GM19240 (cell line): ENCODE measurements around the gene UPF3A.
"Not testable (repeated sequence)": the region's sequence is repeated elsewhere in the genome, so short reads cannot be mapped to it uniquely, and the experiment has no call there.

Experiments used
- DNase-seq: peaks from one replicate; pipeline ENCODE4 v3.0.0; 2011; ENCODE audit warnings: low spot score; ENCODE audit not compliant: insufficient read length

The UPF3A gene

DNA sequence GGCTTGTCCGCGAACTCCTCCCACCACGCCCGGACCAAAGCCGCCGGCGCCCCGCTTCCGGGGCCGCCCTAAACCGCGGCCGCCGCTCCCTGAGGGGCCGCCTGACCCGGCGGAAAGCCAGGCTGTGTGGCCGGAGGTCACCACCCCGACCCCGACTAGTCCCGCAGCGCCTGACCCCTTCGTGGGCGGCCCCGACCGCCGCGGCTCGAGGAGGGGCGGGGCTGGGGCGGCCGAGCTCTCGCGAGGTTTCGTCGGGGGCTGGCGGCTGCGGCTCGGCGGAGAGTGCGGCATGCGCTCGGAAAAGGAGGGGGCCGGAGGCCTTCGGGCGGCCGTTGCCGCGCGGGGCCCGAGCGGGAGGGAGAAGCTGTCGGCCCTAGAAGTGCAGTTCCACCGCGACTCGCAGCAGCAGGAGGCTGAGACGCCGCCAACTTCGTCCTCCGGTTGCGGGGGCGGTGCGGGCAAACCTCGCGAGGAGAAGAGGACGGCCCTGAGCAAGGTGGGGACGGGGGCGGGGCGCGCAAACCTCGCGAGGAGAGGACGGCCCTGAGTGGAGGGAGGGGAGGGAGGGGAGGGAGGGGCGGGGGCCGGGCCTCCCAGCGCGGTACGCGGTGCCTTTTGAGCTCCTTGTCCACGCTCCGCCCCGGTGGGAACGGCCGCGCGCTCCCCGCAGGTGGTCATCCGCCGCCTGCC lies at the start of gene UPF3A:
UPF3A (plus strand) TSS at position 251 of the 690 bp plus-strand sequence; CDS start at position 290, 39 bp downstream.
- DNase-seq: peak; percentile 66

GRCh38 chr13:114231886-114232285 lies 49.5 kb upstream of the UPF3A start:
- no peak for DNase-seq

DNA sequence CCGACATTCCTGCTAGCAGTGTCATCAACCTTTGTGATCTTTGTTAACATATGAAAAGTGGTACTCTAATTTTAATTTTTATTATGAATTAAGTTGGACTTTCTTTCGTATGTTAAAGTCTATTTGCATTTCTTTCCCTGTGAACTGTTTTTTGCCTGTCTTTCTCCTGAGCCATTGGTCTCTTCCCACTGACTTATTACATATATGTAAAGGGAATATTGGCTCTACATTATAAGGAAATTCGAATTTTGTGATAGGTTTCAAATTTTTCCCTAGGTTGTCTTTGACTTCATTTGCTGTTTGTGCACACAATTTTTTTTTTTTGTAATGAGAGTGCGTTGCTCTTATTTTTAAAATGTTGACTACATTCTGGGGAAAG lies 47.1 kb upstream of the UPF3A start:
- DNase-seq: no peak

- peak; percentile 94 for DNase-seq
Observed at GRCh38 chr13:114234645-114235421, 46.6 kb upstream of the UPF3A start, which contains the start of gene CDC16. TSS of gene CDC16 (plus strand) at chr13:114234897. CDS start at chr13:114235085, 188 bp downstream.

DNA sequence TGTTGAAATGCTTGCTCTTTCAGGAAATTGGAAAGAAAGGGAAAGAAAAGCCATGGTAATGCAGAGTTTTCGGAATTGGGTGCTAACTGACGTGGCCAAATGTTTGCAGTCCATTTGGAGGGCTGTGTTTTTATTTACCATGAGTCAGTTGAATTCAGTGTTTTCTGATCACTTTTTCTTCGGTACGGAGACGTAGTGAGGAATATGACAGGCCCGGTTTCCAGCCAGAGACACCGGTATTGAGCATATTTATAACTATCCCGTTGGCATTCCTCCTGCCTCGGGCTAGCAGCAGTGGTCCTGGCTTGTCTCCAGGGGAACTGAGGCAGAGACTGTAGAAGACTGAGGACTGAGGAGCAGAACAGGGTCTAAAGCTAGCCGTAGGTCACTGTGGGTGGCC lies 45.7 kb upstream of the UPF3A start:
- DNase-seq: no peak

- DNase-seq: no peak
Observed at GRCh38 chr13:114236227-114236626, 45.2 kb upstream of the UPF3A start.

DNA sequence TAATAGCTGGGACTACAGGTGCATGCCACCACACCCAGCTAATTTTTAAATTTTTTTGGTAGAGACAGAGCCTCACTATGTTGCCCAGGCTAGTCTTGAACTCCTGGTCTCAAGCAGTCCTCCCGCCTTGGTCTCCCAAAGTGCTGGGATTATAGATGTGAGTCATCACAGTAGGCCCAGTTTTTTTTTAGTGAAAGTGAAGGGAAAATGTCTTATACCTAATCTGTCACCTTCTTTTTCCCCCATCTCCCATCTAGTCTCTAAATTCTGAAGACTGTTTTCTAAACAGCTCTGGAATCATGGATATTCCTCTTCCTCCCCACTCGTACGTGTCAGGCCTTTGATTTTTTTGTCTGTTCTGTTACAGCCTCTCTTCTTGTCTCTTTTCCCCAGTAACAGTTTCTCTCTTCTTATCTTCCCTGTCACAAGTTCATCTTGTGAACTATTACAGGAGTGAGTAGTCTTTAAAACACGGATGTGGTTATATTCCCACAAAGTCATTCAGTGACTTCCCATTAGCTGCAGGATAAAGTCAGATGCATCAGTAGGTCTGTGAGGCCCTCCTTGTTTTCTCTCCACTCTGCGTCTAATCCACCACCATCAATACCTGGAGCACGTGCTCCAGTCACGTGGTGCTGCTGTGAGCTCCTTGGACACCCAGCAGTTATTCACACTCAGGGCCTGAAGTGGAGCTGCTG lies 43.8 kb upstream of the UPF3A start:
- DNase-seq: no peak

GRCh38 chr13:114241918-114242317 lies 39.5 kb upstream of the UPF3A start:
- DNase-seq: no peak

GRCh38 chr13:114243971-114244370 lies 37.4 kb upstream of the UPF3A start:
- no peak for DNase-seq

DNA sequence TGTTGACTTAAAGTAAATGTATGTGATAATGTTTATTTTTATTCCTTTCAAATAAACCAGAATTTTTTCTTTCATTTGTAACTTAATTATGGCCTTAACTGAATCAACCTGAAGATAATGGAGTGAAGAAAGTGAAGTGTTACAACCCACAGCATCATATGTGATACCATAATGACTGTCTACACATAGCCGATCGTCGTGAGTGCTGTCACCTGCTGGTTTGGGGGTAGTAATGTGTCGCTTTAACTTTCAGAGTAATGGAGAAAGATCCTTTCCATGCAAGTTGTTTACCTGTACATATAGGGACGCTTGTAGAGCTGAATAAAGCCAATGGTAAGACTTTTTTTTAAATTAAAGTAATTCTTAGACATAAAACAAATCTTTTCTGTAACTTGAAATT lies 36.8 kb upstream of the UPF3A start:
- DNase-seq: no peak

GRCh38 chr13:114248011-114248410 lies 33.4 kb upstream of the UPF3A start:
- DNase-seq: no peak

DNA sequence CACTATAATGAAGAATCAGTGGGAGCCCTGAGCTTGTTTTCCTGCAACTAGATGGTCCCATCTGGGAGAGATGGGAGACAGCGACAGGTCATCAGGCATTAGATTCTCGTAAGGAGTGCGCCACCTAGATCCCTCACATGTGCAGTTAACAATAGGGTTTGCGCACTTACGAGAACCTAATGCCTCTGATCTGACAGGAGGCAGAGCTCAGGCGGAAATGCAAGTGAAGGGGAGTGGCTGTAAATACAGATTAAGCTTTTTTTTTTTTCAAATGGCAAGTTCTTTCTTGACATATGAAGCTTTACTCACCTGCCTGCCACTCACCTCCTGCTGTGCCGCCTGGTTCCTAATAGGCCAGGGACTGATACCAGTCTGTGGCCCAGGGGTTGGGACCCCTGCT lies 32.3 kb upstream of the UPF3A start:
- DNase-seq: no peak

- not testable (repeated sequence) for DNase-seq
Observed at GRCh38 chr13:114251639-114252440, 29.6 kb upstream of the UPF3A start.

- no peak for DNase-seq
Observed at GRCh38 chr13:114256547-114256946, 24.9 kb upstream of the UPF3A start.

DNA sequence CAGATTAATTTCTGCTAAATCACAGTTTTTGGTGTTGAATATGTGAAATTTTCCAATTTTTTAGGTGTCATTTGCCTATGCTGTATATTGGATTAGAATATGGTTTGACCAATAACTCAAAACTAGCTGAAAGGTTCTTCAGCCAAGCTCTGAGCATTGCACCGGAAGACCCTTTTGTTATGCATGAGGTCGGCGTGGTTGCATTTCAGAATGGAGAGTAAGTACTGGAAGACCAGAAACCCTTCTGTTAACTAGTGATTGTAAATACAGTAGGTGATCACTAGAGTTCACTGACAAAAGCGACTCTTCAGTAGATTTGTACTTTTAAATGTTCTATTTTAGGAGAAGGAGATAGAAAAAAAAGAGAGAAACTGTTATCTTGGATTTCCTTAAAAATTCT lies 24.4 kb upstream of the UPF3A start:
- DNase-seq: no peak

DNA sequence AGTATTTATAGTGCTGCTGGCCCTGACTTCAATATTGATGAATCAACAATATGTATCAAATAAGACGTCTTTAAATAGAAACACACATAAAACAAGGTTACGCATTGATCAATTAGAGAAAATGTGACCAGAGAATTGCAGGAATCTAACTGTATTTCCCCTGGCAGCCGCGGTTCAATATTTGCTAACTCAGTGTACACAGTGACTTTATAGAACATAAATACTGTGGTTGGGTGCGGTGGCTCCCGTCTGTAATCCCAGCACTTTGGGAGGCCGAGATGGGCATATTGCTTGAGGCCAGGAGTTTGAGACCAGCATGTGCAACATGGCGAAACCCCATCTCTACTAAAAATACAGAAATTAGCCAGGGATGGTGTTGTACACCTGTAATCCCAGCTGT lies 22.8 kb upstream of the UPF3A start:
- no peak for DNase-seq

- no peak for DNase-seq
Observed at GRCh38 chr13:114259374-114259773, 22.0 kb upstream of the UPF3A start.

DNA sequence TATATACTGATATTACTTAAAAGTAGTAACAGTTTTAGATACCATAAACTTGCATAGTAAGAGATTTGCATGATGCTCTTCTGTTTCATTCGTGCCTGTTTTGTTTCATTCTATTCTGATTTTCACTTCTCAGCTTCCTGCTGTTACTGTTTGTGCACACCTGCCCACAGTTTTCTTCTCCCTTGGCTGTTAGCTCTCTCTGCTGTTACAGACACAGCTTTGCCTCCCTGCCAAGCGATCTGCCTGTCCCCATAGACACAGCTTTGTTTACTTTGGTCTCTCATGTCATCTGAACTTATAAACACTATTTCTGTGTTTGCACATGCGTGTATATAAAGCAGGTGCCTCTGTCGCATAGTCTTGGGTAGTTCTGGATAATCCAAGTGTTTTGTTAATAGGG lies 21.4 kb upstream of the UPF3A start:
- no peak for DNase-seq

DNA sequence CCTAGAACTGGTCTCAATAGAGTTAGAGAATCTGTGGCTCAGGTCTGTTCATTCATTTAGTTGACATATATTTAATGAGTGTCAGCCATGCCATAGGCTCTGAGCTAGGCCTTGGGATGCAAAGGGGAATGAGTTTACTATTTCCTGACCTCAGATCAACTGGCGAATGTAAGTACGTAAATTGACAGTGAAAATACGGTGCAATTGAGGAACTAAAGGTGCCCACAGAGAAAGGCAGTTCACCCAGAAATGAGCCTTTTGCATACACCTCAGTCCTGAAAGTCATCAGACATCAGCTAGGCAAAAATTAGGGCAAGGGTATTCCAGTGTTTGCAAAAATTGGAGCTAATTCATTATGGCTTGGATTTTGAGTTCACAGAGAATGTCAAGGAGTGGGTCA lies 20.6 kb upstream of the UPF3A start:
- DNase-seq: no peak

DNA sequence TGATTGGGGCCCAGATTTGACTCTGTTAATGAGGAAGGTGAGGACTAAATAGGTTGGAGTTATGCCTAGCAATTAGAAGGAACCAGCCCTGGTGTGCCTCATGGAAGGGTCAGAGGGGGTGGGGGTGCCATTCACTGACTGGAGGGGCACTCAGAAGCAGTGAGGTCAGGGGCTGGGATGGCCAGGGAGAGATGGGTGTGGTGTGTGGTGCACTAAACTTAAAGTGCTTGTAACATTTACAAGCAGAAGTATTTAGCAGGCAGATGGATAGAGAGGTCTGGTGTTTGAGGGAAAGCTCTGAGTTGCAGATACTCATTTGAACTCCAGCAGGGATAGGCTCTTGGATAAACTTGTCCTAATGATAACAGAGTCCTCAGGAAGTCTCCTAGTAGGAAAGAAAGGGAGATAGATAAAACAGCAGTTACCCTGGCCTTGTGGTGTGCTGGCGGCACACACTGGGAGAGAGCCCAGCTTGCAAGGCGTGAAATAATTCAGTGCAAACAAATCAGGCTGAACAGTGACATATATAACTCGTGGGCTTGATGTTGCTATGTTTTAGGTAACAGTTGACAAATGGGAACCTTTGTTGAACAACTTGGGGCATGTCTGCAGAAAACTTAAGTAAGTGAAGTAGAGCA lies 20.0 kb upstream of the UPF3A start:
- no peak for DNase-seq

DNA sequence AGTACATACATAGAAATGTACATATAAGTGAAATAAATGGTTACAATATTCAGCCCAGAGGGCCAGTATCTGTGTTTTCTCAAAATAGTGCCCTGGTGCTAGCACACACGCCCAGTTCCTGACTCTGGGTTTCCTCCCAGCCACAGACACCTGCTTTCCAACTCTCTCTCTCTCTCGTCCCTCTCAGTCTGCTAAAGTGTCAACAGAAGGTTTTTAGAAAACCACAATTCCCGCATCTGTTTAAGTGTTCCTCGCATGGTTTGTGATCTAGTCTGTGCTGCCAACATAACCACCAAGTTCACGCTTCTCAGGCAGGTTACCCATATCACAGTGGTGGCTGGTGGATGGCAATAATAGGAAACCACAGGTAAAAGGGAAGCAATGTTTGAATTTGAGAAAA lies 17.8 kb upstream of the UPF3A start:
- DNase-seq: no peak
